T-helper 9 cell (primary cell): ENCODE measurements around the gene ETF1.
"Not testable (repeated sequence)": the region's sequence is repeated elsewhere in the genome, so short reads cannot be mapped to it uniquely, and the experiment has no call there.

Experiments
- DNase-seq: peaks from one replicate; pipeline ENCODE4 v3.0.0-alpha.2; 2020

ETF1 gene

DNA sequence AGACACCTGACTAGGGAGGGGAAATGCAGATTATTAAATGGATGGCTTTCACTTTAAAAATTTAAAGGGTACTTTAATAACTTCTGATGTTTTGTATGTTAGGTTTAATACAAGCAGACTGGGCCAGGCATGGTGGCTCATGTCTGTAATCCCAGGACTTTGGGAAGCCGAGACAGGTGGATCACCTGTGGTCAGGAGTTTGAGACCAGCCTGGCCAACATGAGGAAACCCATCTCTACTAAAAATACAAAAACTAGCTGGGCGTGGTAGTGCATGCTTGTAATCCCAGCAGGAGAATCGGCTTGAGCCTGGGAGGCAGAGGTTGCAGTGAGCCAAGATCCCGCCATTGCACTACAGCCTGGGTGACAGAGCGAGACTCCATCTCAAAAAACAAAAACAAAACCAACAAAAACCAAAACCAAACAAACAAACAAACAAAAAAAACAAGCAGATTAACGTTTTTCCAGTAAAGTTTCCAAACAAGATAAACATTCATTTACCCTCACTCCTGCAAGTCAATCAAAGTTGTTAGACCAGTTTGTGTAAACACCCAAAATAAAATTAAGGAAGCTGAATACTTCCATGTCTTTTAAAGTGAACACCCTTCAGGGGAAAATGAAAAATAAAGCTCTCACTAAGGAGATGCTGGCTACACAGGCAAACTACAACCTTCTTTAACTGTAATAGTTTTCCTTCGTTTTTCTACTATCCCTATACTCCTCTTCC lies 14.1 kb downstream of the ETF1 start:
- no peak for DNase-seq

GRCh38 chr5:138528208-138528607 lies 14.8 kb downstream of the ETF1 start:
- no peak for DNase-seq

GRCh38 chr5:138527170-138527569 lies 15.9 kb downstream of the ETF1 start:
- DNase-seq: no peak

DNA sequence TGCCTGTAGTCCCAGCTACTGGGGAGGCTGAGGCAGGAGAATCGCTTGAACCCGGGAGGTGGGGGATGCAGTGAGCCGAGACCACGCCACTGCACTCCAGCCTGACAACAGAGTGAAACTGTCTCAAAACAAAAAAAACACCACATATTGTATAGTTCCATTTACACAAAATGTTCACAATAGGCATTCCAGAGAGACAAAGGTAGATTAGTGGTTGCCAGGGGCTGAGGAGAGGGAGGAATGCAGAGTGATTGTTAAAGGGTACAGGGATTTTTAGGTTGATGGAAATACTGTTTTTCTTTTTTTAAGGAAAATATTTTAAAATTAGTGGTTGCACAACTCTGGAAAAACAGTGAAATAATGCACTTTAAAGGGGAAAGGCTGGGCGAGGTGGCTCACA lies 19.6 kb downstream of the ETF1 start:
- DNase-seq: no peak

GRCh38 chr5:138520971-138521370 lies 22.1 kb downstream of the ETF1 start:
- no peak for DNase-seq

DNA sequence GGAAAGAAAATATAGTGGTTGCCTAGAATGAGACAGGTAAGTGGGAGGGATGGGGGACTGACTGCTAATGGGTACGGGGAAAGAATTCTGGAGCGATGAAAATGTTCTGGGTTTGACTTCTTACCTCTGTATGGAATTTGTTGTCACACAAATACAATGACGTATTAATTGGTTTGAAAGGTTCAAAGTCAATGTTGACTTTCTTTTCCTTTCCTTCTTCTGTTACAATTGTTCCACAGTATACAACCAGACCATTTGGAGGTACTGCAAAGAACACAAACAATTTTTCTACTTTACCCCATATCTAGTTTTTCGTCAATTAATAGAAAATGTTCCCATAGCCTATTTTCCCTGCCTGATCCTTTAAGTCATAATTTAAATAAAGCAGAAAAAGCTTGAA lies 25.6 kb downstream of the ETF1 start:
- DNase-seq: no peak

DNA sequence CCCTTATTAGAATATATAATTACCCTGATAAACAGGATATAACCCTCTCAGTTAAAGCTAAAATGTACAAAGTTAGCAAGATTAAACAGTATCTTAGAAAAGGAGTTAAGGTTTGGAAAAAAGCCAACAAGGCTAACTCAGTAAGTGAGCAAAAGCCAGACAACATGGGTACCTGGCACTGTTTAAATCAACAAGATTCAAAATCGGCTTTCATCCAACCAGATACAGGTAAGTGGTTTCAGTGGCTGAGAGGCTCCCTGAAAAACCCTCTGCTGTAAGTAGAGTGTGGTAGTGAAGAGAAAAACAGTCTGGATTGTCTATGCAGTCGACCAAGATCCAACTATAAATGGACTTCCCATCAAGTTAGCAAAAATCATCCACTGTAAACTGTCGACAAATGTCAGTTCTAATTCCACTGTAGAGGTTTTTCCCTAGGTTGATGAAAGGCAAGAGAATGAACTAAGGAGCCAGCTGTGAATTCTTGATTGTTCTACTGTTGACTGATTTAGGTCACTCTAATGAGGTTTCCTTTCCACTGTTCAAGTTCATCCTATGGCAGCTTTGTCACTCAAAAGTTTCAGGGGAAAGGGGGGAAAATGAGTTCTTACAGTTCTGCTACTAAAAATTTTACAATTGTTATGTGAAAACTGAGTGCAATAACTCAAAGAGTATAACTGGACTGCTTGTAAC lies 27.3 kb downstream of the ETF1 start:
- DNase-seq: no peak

DNA sequence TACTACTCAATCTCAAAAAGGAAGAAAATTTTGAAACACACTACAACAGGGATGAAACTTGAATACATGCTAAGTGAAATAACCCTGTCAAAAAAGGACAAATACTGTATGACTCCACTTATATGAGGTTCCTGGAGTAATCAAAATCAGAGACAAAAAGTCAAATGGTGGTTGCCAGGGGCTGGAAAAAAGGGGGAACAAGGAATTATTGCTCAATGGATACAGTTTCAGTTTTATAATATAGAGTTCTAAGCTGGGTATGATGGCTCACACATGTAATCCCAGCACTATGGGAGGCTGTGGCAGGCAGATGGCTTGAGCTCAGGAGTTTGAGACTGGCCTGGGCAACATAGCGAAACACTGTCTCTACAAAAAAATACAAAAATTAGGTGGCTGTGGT lies 29.0 kb downstream of the ETF1 start:
- no peak for DNase-seq

DNA sequence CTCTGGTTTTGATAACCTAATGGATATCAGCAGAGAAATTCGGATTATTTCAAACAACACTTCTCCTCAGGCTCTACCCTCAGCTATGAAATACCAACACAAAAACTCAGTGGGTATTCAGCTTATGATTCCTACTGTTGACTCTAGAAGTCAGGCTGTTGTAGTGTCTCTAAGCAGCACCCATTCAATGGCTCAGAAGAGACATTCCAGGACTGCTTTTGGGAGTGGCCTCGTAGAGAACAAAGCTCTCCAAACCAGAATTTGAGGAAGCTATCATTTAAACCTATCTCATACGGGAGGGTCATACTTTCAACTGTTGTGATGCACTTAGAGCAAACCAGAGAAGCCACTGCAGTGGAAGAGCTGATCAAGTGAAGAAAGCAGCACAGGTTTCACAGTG lies 34.1 kb downstream of the ETF1 start:
- no peak for DNase-seq

- DNase-seq: not testable (repeated sequence)
Observed at GRCh38 chr5:138507485-138507884, 35.6 kb downstream of the ETF1 start.

GRCh38 chr5:138506370-138507306 lies 36.4 kb downstream of the ETF1 start:
- DNase-seq: no peak

DNA sequence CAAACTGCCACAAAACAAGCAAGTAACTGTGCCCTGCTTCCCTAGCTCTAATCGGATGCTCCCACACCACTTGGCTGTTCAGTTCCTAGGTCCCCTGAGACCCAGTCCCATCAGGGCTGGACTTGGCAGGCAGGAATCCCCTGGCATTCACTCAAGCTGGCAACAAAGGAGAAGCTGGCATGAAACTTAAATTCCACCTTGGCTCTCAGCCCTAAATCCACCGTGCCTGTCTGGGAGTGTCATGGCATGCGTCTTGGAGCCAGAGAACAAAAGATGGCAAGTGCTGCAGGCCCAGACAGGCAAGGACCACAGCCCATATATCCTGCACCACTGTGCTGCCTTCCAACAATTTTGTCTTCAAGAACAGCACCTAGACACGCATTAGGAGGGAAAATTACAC lies 38.2 kb downstream of the ETF1 start:
- DNase-seq: no peak

- DNase-seq: no peak
Observed at GRCh38 chr5:138503487-138504270, 39.4 kb downstream of the ETF1 start.

GRCh38 chr5:138502521-138502920 lies 40.5 kb downstream of the ETF1 start:
- no peak for DNase-seq

- DNase-seq: no peak
Observed at GRCh38 chr5:138502121-138502520, 40.9 kb downstream of the ETF1 start.

- no peak for DNase-seq
Observed at GRCh38 chr5:138498376-138498775, 44.7 kb downstream of the ETF1 start.

GRCh38 chr5:138495351-138495750 lies 47.7 kb downstream of the ETF1 start:
- DNase-seq: no peak

DNA sequence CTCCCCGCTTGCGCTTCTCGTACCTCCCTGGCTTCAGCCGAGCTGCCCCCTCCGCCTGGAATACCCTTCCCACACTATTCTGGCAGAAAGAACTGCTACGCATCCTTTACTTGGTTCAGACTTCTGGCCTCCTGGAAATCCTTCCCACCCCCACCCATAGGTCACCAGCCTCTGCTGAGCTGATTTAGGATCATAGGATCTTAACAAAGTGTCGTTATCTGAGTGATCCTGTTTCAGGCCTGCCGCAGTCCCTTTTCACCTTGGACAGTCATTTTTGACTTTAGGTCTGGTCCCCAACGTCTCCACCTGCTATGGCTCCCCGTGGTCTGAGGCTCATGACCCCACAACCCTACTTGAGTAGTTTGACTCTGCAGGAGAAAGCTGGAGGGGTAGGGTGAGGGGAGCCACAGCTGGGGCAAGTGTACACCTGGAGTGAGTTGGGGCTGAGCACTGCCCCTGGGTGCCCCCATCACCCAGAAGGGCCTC lies 50.4 kb downstream of the ETF1 start:
- no peak for DNase-seq

- DNase-seq: peak; percentile 83
Observed at GRCh38 chr5:138491669-138492559, 51.1 kb downstream of the ETF1 start.

GRCh38 chr5:138491284-138491648 lies 51.8 kb downstream of the ETF1 start:
- no peak for DNase-seq

GRCh38 chr5:138490648-138491283 lies 52.3 kb downstream of the ETF1 start:
- no peak for DNase-seq
